Motor neuron (in vitro differentiated cells): ENCODE measurements around the gene CRK. TPM values are rescaled to one million over a fixed set of nuclear protein-coding genes. Genes with fewer than 3 reads are reported as not detected.
"Not testable (repeated sequence)": the region's sequence is repeated elsewhere in the genome, so short reads cannot be mapped to it uniquely, and the experiment has no call there.

ENCODE experiments used
- ATAC-seq, 8 experiments: fragments of 200-7000 bp; cut with Tn5 transposase; replicated peaks in 6 of 8; 2 replicates each; pipeline ENCODE4 v1.8.0; 2021; ENCODE audit warnings: mild to moderate bottlenecking in 8 of 8, moderate library complexity in 8 of 8
- H3K27ac ChIP-seq, 2 donors: fragments of 250-450 bp; sonication (Bioruptor Pico); 2 replicates each; pipeline ENCODE4 v1.9.0; 2021; ENCODE audit warnings: antibody characterized with exemption in 2 of 2, mild to moderate bottlenecking in 2 of 2, moderate library complexity in 1 of 2
- H3K4me1 ChIP-seq, 2 donors: fragments of 250-450 bp; sonication (Bioruptor Pico); replicated peaks in 1 of 2; 2 replicates each; pipeline ENCODE4 v1.6.1; 2021; ENCODE audit warnings: antibody characterized with exemption in 2 of 2, mild to moderate bottlenecking in 2 of 2, moderate library complexity in 1 of 2
- H3K4me3 ChIP-seq, 5 donors: fragments of 250-450 bp; sonication (Bioruptor Pico); 2 replicates each; pipeline ENCODE4 v1.9.0; 2021; ENCODE audit warnings: antibody characterized with exemption in 5 of 5, mild to moderate bottlenecking in 5 of 5, moderate library complexity in 4 of 5
- WGBS, 10 experiments: fragments of 450-650 bp; shearing (Covaris generic); methylation state at CpG; one replicate each; pipeline ENCODE4 v1.0.0; 2022; 5-methylcytosine and 5-hydroxymethylcytosine counted together
- in situ Hi-C, 9 experiments: fragments of 400-800 bp; cut with MboI; loops; one replicate each; pipeline ENCODE4 v1.15.0; 2021; ENCODE audit warnings: low sequenced_read_pairs in 9 of 9, low pct_unique_long_range_greater_than_20kb in 2 of 9; ENCODE audit not compliant: unreplicated experiment in 9 of 9
- total RNA-seq, 8 experiments: library from RNA; unstranded; fragments of 300-600 nt; gene quantifications; 2 replicates each; pipeline versions ENCODE4 v1.2.3 to v1.2.4, GENCODE V29; 2022

CRK gene
- total RNA-seq, 8 experiments from 2014 or later = 25.2 to 62.4 (median 40.1) TPM

- WGBS, 10 experiments = 14 to 89% (median 50%) methylated on average over 2 to 7 of the region's 7 CpGs; no CpG with 5 or more reads in 3 of the 10 experiments
- Histone ChIP-seq H3K4me3 (no peak overlapping the region), H3K27ac (peak overlapping the region in 1 of 2 donors; percentile 44), H3K4me1 (peaks cover 3 to 6% of the 10 kb centered on the region in 2 donors)
- peak in 7 of 8 experiments; percentile 88 to 95 (median 93) for ATAC-seq
- in situ Hi-C loops = no loop called here
These were observed 33.1 kb downstream of the CRK start for GRCh38 chr17:1422885-1423284.

GRCh38 chr17:1421470-1421869, 34.6 kb downstream of the CRK start:
- ATAC-seq = no peak
- WGBS, 10 experiments = 86 to 100% (median 97%) methylated on average over 4 to 10 of the region's 11 CpGs; no CpG with 5 or more reads in 2 of the 10 experiments

GRCh38 chr17:1420981-1421380, 35.1 kb downstream of the CRK start:
- Histone ChIP-seq H3K4me3 (no peak overlapping the region), H3K4me1 (peaks cover 3 to 6% of the 10 kb centered on the region in 2 donors), H3K27ac (no peak overlapping the region)
- in situ Hi-C loops = no loop called here
- ATAC-seq = no peak
- 63 to 100% (median 100%) methylated on average over 1 to 2 of the region's 2 CpGs; no CpG with 5 or more reads in 1 of the 10 experiments for WGBS, 10 experiments

More at GRCh38 chr17:1421470-1421869, 34.6 kb downstream of the CRK start:
- in situ Hi-C loops = no loop called here
- Histone ChIP-seq H3K27ac (no peak overlapping the region), H3K4me3 (no peak overlapping the region), H3K4me1 (peaks cover 3 to 6% of the 10 kb centered on the region in 2 donors)

GRCh38 chr17:1420163-1420562, 35.9 kb downstream of the CRK start:
- Histone ChIP-seq H3K27ac (no peak overlapping the region), H3K4me1 (peaks cover 3 to 6% of the 10 kb centered on the region in 2 donors), H3K4me3 (no peak overlapping the region)
- in situ Hi-C loops = no loop called here
- 60 to 100% (median 100%) methylated on average over 1 to 8 of the region's 11 CpGs; no CpG with 5 or more reads in 2 of the 10 experiments for WGBS, 10 experiments
- ATAC-seq = no peak

- ATAC-seq, H3K27ac ChIP-seq, H3K4me1 ChIP-seq, in situ Hi-C loops, H3K4me3 ChIP-seq: not testable (repeated sequence)
- WGBS, 10 experiments = 83 to 100% (median 100%) methylated on average over 1 to 6 of the region's 10 CpGs; no CpG with 5 or more reads in 5 of the 10 experiments
These were observed 37.6 kb downstream of the CRK start for GRCh38 chr17:1418476-1418875.

- no peaks in the 10 kb centered on the region for H3K4me1 ChIP-seq
- no peak overlapping the region for H3K27ac ChIP-seq
- ATAC-seq = no peak
- H3K4me3 ChIP-seq = no peak overlapping the region
- in situ Hi-C loops = no loop called here
- WGBS, 10 experiments = 79 to 100% (median 100%) methylated on average over 1 to 3 of the region's 5 CpGs; no CpG with 5 or more reads in 3 of the 10 experiments
These were observed 39.6 kb downstream of the CRK start for GRCh38 chr17:1416414-1416813.

- 47 to 100% (median 88%) methylated on average over 1 to 10 of the region's 10 CpGs for WGBS, 10 experiments
- Histone ChIP-seq H3K4me3 (no peak overlapping the region), H3K27ac (no peak overlapping the region), H3K4me1 (no peaks in the 10 kb centered on the region)
- ATAC-seq = no peak
- in situ Hi-C loops = no loop called here
These were observed 41.4 kb downstream of the CRK start for GRCh38 chr17:1414634-1415033.

GRCh38 chr17:1414001-1414574, 41.9 kb downstream of the CRK start:
- in situ Hi-C loops = no loop called here
- Histone ChIP-seq H3K4me1 (no peaks in the 10 kb centered on the region), H3K4me3 (no peak overlapping the region), H3K27ac (no peak overlapping the region)
- 67 to 100% (median 90%) methylated on average over 1 to 4 of the region's 9 CpGs; no CpG with 5 or more reads in 3 of the 10 experiments for WGBS, 10 experiments
- no peak for ATAC-seq

GRCh38 chr17:1413281-1413791, 42.7 kb downstream of the CRK start:
- Histone ChIP-seq H3K4me3 (no peak overlapping the region), H3K27ac (no peak overlapping the region), H3K4me1 (no peaks in the 10 kb centered on the region)
- in situ Hi-C loops = no loop called here
- WGBS, 10 experiments = 0 to 100% (median 91%) methylated on average over 1 to 6 of the region's 6 CpGs
- peak in 5 of 8 experiments; percentile 9 to 62 (median 40) for ATAC-seq

- Histone ChIP-seq H3K4me3 (no peak overlapping the region), H3K27ac (no peak overlapping the region), H3K4me1 (no peaks in the 10 kb centered on the region)
- in situ Hi-C loops = no loop called here
- ATAC-seq = peak in 3 of 8 experiments; percentile 28 to 66 (median 41)
- 0 to 96% (median 85%) methylated on average over 1 to 15 of the region's 27 CpGs; no CpG with 5 or more reads in 2 of the 10 experiments for WGBS, 10 experiments
These were observed 43.6 kb downstream of the CRK start for GRCh38 chr17:1412185-1413110.

- ATAC-seq = no peak
- peaks cover 4 to 5% of the 10 kb centered on the region in 2 donors for H3K4me1 ChIP-seq
- no peak overlapping the region for H3K27ac ChIP-seq
- in situ Hi-C loops = no loop called here
- no peak overlapping the region for H3K4me3 ChIP-seq
- 60 to 100% (median 94%) methylated on average over 1 to 4 of the region's 4 CpGs for WGBS, 10 experiments
These were observed 53.8 kb downstream of the CRK start for GRCh38 chr17:1402262-1402586.

- H3K27ac ChIP-seq = peak within 1 kb of the TSS; percentile 99
- H3K4me1 ChIP-seq = peaks cover 8 to 15% of the 10 kb centered on the region in 2 donors
- peak; percentile 90 to 98 (median 96) for ATAC-seq
- WGBS, 10 experiments = 0 to 6% (median 2%) methylated on average over 4 to 12 of the region's 82 CpGs; no CpG with 5 or more reads in 5 of the 10 experiments
- in situ Hi-C loops = no loop called here
- peak within 1 kb of the TSS; percentile 70 to 90 (median 85) for H3K4me3 ChIP-seq
These were observed 56.1 kb downstream of the CRK start, which contains the start of gene YWHAE for GRCh38 chr17:1399679-1400512. Gene YWHAE (minus strand): TSS chr17:1400222. CDS start chr17:1400110, 112 bp downstream.
